Hematopoietic multipotent progenitor cell treated with erythropoietin and hydrocortisone succinate and interleukin-3 and kit ligand, for 17 days (in vitro differentiated cells): ENCODE measurements around the gene PRRG4.
"Not testable (repeated sequence)": the region's sequence is repeated elsewhere in the genome, so short reads cannot be mapped to it uniquely, and the experiment has no call there.

Source experiments
- DNase-seq: peaks from one replicate; pipeline ENCODE4 v3.0.0-alpha.2; 2015; ENCODE audit warnings: low spot score

The PRRG4 gene

GRCh38 chr11:32885556-32885955 is 55.8 kb downstream of the PRRG4 start:
- no peak for DNase-seq

GRCh38 chr11:32886180-32886579 is 56.5 kb downstream of the PRRG4 start:
- no peak for DNase-seq

GRCh38 chr11:32887707-32888383 is 58.1 kb downstream of the PRRG4 start:
- DNase-seq = not testable (repeated sequence)

- DNase-seq = not testable (repeated sequence)
Measured at GRCh38 chr11:32888384-32888710, 58.6 kb downstream of the PRRG4 start.

GRCh38 chr11:32888805-32889204 is 59.1 kb downstream of the PRRG4 start:
- no peak for DNase-seq

DNA sequence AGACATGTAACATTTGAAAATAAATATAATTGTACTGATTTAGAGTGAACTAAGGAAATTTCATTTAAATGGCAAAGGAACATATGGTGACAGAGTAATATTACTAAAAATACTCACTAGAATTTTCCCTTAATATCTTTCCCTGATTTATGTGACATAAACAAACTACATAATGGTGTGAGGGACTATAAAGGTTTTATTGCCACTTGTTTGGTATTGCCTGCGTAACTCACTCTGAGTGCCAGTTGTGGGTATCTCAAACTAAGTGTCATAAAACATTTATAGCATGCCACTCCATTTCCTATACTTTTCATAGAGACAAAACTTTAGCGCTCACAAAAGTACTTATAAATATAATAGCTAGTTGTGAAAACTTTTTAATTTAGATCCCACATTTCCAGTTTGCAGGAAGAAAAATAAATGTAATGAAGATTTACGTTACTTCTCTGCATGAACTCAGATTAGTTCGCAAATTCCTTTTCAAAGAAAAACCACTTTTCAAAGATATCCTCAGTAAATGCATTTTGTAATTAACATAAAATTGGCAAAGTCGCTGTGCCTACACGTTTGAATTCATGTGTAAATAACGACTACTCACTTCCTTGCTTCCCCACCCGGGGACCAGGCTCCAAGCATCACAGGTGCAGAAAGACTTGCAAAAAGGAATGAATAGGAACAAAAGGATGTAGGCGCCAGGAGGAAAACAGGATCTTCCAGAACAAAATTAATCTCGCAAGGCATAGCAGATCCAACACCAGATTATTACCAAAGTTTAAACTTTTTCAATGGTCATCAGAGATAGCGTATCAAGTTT is 61.3 kb downstream of the PRRG4 start:
- no peak for DNase-seq

- peak; percentile 11 for DNase-seq
Measured at GRCh38 chr11:32891657-32892354, 62.1 kb downstream of the PRRG4 start.

DNA sequence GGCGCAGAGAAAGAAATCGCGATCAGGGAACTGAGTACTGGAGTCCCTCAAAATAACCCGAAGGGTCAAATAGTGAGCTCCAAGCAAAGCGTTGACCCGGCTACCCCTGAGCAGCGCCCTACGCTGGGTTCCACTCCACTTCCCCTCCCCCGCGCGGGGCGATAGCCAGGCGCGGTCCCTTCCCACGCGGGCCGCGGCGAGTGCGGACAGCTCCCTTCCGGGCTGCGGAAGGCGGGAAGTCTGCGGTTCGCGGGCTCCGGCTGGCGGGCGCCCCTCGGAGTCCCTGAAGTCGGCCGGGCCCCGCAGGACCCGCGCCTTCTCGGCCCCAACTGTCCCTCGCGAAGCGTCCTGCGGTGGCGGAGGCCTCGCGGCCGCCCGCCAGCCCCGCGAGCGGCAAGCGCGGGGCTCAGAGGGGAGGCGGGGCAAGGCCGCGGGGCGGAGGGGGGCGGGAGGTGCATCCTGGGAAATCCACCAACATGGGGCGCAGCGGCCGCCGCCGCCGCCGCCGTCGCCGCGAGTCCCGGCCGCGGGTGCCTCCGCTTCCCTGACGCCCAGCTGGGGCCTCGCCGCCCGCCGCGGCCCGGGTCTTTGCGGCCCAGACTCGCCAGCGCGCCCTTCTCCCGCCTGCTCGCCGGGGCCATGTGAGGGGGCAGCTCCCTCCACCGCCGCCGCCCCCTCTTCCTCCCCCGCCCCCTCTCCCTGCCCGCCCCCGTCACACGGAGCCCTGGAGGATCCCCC is 62.8 kb downstream of the PRRG4 start, which contains the start of gene QSER1:
Gene QSER1, plus strand, starts transcription at position 457 of the 738 bp plus-strand sequence. CDS start 315 bp downstream, outside the sequence.
- DNase-seq = peak; percentile 50

DNA sequence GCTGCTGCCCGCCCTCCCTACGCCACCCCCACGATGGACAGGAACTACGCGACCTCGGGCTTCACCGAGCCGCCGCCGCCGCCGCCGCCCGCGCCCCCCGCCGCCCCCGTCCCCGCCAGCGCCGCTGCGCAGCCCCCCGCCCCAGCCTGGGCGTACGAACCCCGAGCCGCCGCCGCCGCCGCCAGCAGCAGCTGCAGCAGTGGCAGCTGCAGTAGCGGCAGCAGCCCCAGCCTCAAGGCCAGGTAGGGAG is 63.3 kb downstream of the PRRG4 start:
- no peak for DNase-seq

DNA sequence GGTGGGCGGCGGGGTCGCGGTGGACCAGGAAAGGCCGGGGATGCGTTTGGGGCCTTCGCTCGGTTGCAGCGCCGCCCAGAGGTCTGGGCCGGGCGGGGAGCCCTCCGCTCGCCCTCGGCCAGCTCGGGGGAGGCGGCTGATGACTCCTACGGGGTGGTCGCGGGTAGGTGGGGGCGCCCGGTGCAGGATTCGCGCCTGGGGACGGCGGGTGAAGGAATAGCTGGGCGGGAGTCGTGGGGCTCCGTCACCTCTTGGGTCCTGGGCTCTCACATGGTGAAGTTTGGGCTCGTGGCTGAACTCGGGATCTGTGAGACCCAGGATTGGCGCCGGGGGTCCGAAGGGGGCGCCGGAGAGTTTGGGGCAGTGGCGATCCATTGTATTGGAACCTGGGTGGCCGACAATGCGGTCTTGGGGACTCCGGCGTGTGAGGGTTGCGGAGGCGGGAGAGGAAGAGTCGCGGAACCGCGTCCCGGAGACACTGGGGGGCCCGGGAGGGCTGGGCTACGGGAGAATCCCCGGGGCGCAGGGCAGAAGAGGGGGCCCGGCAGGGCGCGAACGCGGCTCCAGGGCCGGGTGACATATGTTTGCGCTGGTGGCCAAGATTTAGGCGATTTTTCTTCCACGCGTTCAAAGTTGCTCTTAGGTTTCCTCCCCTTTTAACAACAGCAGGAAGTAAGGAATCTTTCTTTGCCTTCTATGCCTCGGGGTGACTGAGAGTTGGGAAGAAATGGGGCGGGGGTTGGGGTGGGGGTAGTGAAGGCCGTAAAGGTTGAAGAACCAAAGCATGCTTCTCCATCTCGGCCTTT is 63.8 kb downstream of the PRRG4 start:
- DNase-seq = peak; percentile 10

DNA sequence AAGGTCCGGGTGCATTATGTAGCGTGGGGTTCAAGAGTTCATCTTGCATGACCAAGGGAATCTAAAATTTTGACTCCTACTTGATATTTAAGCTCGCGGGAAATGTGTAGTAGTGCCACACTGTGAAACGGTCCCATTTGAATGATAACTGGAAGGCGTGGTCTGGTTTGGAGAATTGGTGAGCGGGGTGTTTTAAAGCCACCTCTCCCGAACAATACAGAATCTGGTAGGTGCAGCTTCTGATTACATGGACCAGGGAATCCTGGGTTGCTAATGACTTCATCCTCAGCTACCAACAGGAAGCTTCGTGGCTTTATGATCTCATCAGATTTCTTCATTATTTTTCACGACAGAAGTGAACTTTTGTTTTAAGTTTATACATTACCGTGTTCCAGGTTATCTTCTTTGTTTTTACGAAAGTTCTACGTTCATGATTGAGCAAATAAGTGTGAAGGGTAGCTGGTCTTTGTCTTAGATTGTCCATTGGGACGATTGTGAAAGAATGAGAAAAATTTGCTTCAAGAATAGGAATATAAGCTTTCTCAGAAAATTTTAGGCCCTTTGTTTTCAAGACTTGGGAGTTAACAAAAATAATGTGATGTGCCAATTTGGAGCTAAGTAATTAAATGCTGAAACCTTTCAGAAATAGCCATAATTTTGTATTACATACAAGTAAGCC is 64.6 kb downstream of the PRRG4 start:
- no peak for DNase-seq

- DNase-seq = no peak
Measured at GRCh38 chr11:32894921-32895320, 65.2 kb downstream of the PRRG4 start.

DNA sequence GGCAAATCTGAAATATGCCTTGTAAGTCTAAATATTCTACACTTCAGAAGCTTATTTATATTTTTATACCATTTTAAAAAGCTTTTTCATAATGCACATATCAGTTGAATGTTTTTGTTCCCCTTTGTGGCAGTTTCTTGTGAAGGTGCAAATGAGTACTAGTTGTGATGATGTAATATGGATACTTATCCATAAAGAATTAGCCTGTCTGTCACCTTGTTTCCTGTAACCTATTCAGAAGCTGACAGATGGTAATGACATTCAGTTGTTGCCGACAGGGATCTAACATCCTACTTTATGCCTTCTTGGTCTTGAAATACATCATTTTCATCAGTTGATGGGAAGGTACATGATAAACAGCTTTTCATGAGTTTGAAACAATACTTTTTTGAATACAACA is 65.7 kb downstream of the PRRG4 start:
- DNase-seq = no peak

DNA sequence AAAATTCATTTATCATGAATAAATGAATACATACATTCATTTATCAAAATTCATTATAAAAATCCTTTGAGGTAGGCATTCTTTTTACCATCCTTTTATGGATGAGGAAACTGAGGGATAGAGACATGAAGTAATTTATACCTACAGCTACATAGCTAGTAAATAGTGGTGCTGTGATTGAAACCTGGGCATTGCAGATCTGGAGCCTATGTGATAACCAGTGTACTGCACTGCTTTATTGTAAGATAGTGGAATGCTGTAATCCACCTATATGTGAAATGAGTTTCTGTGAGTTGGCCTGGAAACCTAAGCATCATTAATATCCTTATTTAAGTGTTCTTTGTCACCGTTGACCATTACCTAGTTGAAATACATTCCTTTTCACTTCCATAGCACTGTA is 67.4 kb downstream of the PRRG4 start:
- no peak for DNase-seq

- no peak for DNase-seq
Measured at GRCh38 chr11:32899438-32899837, 69.7 kb downstream of the PRRG4 start.

GRCh38 chr11:32902089-32902665 is 72.5 kb downstream of the PRRG4 start:
- no peak for DNase-seq

GRCh38 chr11:32905028-32905667 is 75.4 kb downstream of the PRRG4 start:
- DNase-seq = no peak
